GM19467 (cell line): Measurements from ENCODE around the gene FOXB2.
"Not testable (repeated sequence)": the region's sequence is repeated elsewhere in the genome, so short reads cannot be mapped to it uniquely, and the experiment has no call there.

Source experiments
- ATAC-seq: cut with Tn5 transposase; IDR thresholded peaks from one replicate; pipeline ENCODE4 v1.9.1; 2021; ENCODE audit warnings: mild to moderate bottlenecking, moderate library complexity; ENCODE audit not compliant: unreplicated experiment

FOXB2 gene

DNA sequence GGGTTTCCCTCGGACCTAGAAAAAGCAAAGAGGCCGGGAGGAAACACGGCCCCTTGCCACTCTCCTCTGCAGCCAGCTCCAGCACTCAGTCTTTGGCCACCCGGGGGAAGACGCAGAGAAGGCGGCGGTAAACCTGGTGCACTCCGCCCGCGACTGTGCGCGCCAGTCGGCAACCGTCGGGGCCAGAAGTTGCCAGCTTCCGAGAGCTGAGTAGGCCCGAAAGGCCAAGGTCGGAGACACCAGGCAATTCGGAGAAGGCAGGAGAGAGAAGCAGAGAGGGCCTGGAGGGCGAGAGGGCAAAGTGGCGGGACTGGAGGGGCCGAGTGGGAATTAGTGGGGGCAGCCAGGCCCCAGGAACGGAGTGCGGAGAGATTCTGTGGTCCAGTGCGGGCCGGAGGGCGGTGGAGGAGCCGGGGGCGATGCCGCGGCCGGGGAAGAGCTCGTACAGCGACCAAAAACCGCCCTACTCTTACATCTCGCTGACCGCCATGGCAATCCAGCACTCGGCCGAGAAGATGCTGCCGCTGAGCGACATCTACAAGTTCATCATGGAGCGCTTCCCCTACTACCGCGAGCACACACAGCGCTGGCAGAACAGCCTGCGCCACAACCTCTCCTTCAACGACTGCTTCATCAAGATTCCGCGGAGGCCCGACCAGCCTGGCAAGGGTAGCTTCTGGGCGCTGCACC lies at the start of gene FOXB2:
FOXB2 (plus strand) TSS at position 420 of the 690 bp plus-strand sequence; CDS start at position 420, 0 bp downstream.
- no peak for ATAC-seq

DNA sequence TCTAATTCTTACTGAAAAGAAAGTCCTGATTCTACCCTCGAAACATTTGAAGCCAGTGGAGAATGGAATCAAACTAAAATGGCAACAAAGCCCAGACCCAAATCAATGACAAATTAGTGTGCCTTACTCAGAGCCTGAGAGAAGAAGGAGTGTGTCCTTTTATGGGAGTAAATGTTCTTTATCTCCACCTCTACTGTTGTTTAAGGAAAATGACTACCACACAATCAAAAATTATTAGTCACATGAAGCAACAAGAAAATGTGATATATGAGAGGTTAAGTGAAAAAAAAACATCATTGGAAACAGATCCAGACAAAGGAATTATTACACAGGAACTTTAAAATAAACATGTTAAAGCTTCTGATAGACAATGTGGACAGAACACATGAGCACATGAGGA lies 49.7 kb upstream of the FOXB2 start:
- ATAC-seq, result no peak

DNA sequence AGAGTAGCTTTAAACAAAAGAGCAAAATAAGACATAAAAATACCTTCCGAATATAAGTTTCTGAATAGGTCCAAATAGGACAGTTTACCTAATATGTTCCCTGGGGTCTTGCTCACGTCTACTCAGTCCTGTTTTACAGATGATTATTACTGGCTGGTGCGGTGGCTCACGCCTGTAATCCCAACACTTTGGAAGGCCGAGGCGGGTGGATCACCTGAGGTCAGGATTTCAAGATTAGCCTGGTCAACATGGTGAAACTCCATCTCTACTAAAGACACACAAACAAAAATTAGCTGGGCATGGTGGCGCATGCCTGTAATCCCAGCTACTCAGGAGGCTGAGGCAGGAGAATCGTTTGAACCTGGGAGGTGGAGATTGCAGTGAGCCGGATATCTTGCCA lies 40.6 kb upstream of the FOXB2 start:
- ATAC-seq, result not testable (repeated sequence)

- no peak for ATAC-seq
Measured at GRCh38 chr9:76980566-76980965, 38.9 kb upstream of the FOXB2 start.

DNA sequence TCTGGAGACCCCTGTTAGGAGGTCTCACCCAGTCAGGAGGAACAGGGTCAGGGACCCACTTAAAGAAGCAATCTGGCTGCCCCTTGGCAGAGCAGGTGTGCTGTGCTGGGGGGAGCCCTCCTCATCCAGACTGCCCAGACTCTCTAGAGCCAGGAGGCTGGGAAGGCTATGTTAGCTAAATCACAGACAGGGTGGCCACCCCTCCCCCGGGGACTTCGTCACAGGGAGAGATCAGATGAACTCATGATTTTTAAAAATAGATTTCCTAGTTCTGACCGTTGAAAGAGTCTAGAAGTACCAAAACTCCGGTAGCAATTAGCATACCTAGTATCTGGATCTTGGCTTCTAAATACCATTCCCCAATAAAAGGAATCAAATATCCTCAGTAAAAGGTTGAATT lies 35.0 kb upstream of the FOXB2 start:
- ATAC-seq, result no peak

DNA sequence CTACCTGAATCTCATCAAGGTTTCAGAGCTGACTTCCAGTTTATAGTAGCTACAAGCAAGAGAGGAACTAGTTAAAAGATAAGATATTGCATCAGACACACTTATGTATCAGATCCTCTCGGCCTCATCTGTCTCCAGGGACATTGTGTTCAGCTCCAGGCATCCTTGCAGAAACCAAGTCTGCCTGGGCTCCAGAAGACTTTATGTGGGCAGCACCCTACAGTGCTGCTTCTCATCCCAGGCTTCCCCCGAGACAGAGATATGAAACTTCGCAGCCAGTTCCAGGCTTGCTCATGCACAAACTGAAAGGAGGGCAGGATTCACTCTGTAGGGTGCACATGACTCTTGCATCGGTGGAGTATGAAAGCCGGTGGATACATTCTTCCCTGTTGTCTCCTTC lies 33.9 kb upstream of the FOXB2 start:
- no peak for ATAC-seq

DNA sequence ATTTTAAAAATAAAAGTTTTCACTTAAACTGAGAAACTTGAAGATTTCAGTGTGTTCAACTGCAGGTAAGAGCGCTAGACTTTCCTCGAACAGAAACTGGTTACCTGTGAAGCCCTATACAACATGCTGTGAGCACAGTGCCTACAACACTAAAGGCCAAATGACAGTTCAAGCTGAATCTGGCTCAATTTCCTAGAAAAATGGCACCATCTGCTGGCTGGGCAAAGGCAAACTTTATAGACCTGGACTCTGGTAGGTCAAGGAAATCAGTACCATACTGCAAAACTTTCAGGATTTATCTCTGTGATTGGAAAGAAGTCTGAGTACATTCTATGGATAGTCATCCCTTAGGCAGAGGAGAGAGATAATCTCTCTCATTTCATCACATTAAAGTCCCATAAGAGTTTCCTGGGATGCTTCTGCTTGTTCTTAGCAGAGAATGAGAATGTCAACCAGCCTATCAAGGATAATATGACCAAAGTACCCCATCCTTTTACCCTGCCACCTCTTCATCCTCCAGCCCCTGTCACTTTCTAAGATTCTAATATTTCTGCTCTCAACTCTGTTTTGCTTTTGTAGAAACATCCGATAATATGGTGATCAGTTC lies 31.8 kb upstream of the FOXB2 start:
- no peak for ATAC-seq

GRCh38 chr9:76988941-76989340 lies 30.5 kb upstream of the FOXB2 start:
- no peak for ATAC-seq

- no peak for ATAC-seq
Measured at GRCh38 chr9:76989501-76989900, 30.0 kb upstream of the FOXB2 start.

GRCh38 chr9:76996700-76997099 lies 22.8 kb upstream of the FOXB2 start:
- ATAC-seq, result no peak

DNA sequence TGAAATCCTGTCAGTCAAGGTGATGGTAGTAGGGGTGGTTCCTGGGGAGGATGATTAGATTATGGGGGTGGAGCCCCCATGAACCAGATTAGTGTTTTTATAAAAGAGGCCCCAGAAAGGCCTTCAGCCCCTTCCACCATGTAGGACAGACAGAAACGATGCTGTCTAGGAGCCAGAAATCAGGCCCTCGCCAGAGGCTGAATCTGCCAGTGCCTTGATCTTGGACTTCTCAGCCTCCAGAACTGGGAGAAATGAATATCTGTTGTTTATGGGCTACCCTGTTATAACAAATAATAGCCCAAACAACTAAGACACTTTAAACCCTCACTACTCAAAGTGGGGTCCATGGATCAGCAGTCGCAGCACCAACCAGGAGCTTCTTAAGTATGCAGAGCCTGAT lies 20.2 kb upstream of the FOXB2 start:
- no peak for ATAC-seq

DNA sequence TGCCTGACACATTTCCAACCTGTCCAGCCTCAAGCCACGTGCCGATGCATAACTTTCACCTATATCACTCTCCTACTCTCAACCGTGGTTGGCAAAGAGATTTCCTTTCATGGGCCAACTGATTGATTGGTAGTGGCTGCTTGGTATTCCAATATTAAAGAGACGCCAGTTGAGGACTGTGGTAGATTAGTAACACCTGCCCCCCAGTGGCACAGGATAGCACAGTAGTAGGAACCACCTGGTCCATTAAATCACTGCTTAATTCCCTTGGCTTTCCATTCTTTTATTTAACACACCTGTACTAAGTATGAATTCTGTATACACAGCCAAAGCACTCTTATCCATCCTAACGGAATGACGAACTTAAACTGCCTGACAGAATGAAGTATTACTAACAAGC lies 19.1 kb upstream of the FOXB2 start:
- no peak for ATAC-seq

GRCh38 chr9:77003366-77003765 lies 16.1 kb upstream of the FOXB2 start:
- ATAC-seq, result no peak

DNA sequence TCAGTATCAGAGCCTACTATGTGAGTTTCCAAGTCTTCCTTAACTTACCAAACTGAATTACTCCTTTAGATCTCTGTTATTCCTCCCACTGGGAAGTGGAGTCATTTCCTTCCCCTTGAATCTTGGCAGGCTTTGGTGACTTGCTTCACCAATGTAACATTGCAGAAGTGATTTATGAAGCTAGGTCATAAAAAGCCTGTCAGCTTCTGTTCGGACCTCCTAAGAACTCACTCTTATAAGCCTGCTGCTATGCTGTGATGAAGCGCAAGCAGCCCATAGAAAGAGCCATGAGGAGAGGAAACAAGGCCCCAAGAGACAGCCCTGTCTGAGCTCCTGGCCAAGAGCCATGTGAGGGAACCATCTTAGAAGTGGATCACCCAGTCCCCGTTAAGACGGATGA lies 14.2 kb upstream of the FOXB2 start:
- ATAC-seq, result no peak

DNA sequence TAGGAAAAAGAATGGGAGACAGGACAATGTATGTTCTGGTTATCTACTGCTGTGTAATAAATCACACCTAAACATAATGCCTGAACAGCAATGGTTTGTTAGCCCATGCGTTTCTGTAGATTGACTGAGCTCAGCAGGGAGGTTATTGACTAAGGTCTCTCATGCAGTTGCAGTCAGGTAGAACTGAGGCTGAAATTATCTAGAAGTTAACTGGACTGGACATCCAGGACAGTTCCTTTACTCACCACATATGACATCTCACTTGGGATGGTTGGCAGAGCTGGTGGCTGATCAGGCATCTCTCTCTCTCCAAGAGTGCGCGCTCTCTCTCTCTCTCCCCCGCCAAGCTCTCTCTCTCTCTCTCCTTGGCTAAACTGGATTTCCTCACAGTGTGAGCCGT lies 8.9 kb upstream of the FOXB2 start:
- ATAC-seq, result no peak

- ATAC-seq, result peak; percentile 59
Measured at GRCh38 chr9:77011973-77012821, 7.3 kb upstream of the FOXB2 start.

- no peak for ATAC-seq
Measured at GRCh38 chr9:77013206-77013931, 6.1 kb upstream of the FOXB2 start.

GRCh38 chr9:77013932-77014596 lies 5.4 kb upstream of the FOXB2 start:
- no peak for ATAC-seq

DNA sequence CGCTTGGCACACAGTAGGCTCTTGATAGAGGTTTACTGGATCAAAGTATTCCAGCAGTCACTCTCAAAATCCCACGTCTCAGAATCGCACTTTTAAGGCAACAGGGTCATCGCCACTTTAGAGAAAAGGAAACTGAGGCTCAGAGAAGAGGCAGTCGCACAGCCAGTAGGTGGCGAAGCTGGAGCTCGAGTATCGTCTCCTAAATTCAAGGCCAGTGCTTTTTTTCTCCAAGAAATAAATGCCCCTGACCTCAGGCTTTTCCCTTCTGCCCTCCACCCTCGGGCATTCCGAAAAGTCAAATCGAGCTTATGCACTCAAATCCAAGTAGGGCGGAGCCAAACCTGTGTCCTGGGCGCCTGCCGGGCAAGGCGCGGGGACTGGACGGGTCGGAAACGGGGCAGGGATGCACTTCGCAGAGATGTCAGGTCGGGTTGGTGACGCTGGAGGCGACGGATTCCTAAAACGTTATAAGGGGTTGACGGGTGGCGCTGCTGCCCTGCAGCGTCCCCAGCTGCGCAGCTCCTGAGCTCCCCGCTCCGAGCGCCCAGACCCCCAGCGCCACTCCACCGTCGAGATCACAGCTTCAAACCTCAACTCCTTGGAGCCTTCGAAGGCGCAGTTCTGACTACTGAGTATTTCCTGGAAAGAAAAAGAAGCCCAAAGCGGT lies 4.7 kb upstream of the FOXB2 start:
- ATAC-seq, result no peak
